ENCODE data around the gene DLGAP5. TPM values are rescaled to one million over a fixed set of nuclear protein-coding genes. Genes with fewer than 3 reads are reported as not detected.

DLGAP5 gene
- total and polyA plus RNA-seq, 12 donors, result 0.07 to 5.1 (median 0.41) TPM; not detected in 5

- DNase-seq (no peak), ATAC-seq (peak in 6 of 8 donors; percentile 16 to 57 (median 30))
- WGBS, 2 donors, result 25 to 33% methylated on average over 3 of the region's 3 CpGs
- Histone ChIP-seq H3K27ac (peak overlapping the region; percentile 64 to 93 (median 88)), H3K27me3 (no peaks in the 10 kb centered on the region), H3K36me3 (no peaks in the 10 kb centered on the region), H3K4me1 (peaks cover 19 to 82% (median 75%) of the 10 kb centered on the region in 9 donors), H3K4me3 (no peak overlapping the region), H3K9me3 (no peaks in the 10 kb centered on the region)
- intact Hi-C loops (cut with DNase I), result loop anchor here in 1 of 10 donors (2.0 kb wide), 1 partner anchor 16 kb away; no protein-coding TSS in a partner anchor
- TF ChIP-seq CTCF (IDR thresholded peaks at IDR 0.05), result no peak
Measured at GRCh38 chr14:55118761-55119160, 72.6 kb downstream of the DLGAP5 start.

- ATAC-seq (peak in 7 of 8 donors; percentile 32 to 83 (median 60)), DNase-seq (peak in 1 of 2 donors; percentile 61)
- Histone ChIP-seq H3K4me1 (peaks cover 14 to 73% (median 68%) of the 10 kb centered on the region in 9 donors), H3K4me3 (no peak overlapping the region), H3K9me3 (no peaks in the 10 kb centered on the region), H3K27me3 (no peaks in the 10 kb centered on the region), H3K27ac (peak overlapping the region; percentile 64 to 93 (median 88)), H3K36me3 (no peaks in the 10 kb centered on the region)
- intact Hi-C loops (cut with DNase I), result loop anchor here in 1 of 10 donors (2.0 kb wide), 1 partner anchor 15 kb away; no protein-coding TSS in a partner anchor
- 63 to 73% methylated on average over 7 of the region's 7 CpGs for WGBS, 2 donors
- no peak for TF ChIP-seq CTCF (IDR thresholded peaks at IDR 0.05)
Measured at GRCh38 chr14:55117803-55118441, 73.5 kb downstream of the DLGAP5 start.

GRCh38 chr14:55116246-55117030, 74.9 kb downstream of the DLGAP5 start:
- 64 to 67% methylated on average over 11 of the region's 11 CpGs for WGBS, 2 donors
- intact Hi-C loops (cut with DNase I), result no loop called here
- ATAC-seq, result peak in 1 of 8 donors; percentile 7
- H3K27me3 ChIP-seq, result no peaks in the 10 kb centered on the region
- peaks cover 10 to 58% (median 54%) of the 10 kb centered on the region in 9 donors for H3K4me1 ChIP-seq
- no peaks in the 10 kb centered on the region for H3K36me3 ChIP-seq
- peak overlapping the region in 3 of 10 donors; percentile 16 to 93 (median 92) for H3K27ac ChIP-seq
- H3K9me3 ChIP-seq, result no peaks in the 10 kb centered on the region
- TF ChIP-seq CTCF (IDR thresholded peaks at IDR 0.05), result no peak
- no peak for DNase-seq
- no peak overlapping the region for H3K4me3 ChIP-seq

- 89 to 94% methylated on average over 4 of the region's 4 CpGs for WGBS, 2 donors
- peak overlapping the region in 1 of 10 donors; percentile 92 for H3K27ac ChIP-seq
- no peak overlapping the region for H3K4me3 ChIP-seq
- no peaks in the 10 kb centered on the region for H3K9me3 ChIP-seq
- H3K4me1 ChIP-seq, result peaks cover 10 to 53% (median 48%) of the 10 kb centered on the region in 9 donors
- no peak for TF ChIP-seq CTCF (IDR thresholded peaks at IDR 0.05)
- H3K27me3 ChIP-seq, result no peaks in the 10 kb centered on the region
- DNase-seq (no peak), ATAC-seq (no peak)
- intact Hi-C loops (cut with DNase I), result no loop called here
- H3K36me3 ChIP-seq, result no peaks in the 10 kb centered on the region
Measured at GRCh38 chr14:55115861-55116245, 75.5 kb downstream of the DLGAP5 start.
